MM.1S (cell line): ENCODE measurements around the gene SAFB.

ENCODE experiments used
- EZH2 ChIP-seq: fragments of 300-600 bp; sonication (generic); optimal IDR thresholded peaks from 2 replicates; pipeline ENCODE3; 2017; ENCODE audit warnings: low read depth, mild to moderate bottlenecking, antibody characterized with exemption, low read length, mixed read lengths
- TF ChIP-seq, protein P1 (sequence below): fragments of 300-600 bp; sonication (generic); IDR thresholded peaks from 2 replicates; pipeline ENCODE4 v1.5.1; 2016; ENCODE audit warnings: antibody characterized with exemption, low read length, mixed read lengths

DNA sequence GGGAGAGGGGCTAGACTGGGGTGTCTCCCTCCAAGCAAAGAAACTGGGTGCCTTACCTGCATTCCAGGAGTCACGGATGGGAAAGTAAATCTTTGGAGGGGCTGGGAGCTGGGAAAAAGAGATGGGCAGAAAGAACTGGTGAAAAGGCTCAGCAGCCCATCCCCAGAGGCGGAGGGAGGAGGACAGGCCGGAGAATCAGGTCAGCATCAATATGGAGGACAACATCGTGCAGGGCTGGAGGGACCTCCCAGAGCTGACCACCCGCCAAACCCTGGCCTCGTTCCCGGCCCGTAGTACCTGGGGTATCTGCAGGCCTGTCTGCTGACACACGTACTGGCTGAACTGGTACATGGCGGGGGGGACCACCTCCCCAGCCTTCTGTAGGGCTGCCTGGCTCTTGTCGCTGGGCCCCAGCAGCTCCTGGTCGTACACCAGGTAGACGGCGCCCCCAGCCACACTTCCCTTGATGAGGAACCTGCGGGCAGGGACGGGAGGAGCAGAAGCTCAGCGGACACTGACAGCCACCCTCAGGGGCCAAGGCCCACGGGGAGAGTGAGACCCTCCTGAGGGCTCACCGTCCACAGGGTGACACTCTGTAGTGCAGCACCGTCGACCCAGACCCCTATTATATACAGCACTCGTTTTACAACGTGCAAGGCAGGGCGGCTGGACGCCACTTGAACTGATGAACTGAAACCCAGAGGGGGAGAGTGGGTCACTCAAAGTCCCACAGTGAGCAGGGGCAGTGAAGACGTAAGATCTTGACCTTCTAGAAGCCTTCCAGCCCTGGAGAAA is 56.6 kb downstream of the SAFB start:
- TF ChIP-seq EZH2: no peak
- TF ChIP-seq, protein P1, sequence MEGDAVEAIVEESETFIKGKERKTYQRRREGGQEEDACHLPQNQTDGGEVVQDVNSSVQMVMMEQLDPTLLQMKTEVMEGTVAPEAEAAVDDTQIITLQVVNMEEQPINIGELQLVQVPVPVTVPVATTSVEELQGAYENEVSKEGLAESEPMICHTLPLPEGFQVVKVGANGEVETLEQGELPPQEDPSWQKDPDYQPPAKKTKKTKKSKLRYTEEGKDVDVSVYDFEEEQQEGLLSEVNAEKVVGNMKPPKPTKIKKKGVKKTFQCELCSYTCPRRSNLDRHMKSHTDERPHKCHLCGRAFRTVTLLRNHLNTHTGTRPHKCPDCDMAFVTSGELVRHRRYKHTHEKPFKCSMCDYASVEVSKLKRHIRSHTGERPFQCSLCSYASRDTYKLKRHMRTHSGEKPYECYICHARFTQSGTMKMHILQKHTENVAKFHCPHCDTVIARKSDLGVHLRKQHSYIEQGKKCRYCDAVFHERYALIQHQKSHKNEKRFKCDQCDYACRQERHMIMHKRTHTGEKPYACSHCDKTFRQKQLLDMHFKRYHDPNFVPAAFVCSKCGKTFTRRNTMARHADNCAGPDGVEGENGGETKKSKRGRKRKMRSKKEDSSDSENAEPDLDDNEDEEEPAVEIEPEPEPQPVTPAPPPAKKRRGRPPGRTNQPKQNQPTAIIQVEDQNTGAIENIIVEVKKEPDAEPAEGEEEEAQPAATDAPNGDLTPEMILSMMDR: no peak
